ENCODE results near the gene WRAP73. TPM values are rescaled to one million over a fixed set of nuclear protein-coding genes. Genes with fewer than 3 reads are reported as not detected.

Gene WRAP73
- total and polyA plus RNA-seq, 2 experiments from 2014 or later, result 22.6 to 43.3 TPM

DNA sequence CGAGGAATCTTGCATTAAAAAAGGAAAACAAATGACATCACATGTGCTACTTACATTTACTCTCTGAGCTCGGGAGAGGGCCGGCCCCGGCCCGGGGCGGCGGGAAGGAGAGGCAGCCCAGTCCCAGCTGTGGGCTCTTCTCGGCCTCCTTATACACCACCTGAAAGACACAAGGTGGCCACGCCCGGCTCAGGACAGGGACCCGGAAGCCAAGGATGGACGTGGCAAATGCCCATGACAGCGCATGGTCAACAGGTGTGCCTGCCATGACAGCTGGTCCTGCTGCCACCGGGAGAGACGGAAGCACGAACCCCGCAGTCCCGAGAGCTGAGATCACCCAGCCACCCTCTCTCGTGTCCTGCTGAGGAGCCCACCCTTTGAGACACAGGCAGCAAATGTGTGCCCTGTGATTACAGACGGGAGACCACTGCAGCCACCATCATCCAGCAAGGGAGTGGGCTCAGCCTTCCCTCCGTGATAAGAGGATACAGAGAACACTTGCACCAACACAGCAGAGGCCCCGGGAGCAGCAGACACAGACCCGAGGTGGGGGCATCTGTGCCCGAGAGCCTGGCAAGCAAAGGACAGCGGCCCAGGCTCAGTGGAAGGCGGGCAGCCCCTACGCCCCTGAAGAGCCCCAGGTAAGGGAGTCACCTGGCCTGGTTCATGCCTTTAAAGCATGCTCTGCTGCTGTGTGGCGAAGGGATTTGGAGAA lies 16.4 kb downstream of the WRAP73 start (continued):
- TF ChIP-seq JUNB (IDR thresholded peaks at IDR 0.05; ENCODE audit: unreplicated experiment) (no peak), ZNF331 (CRISPR knock-in tag; IDR thresholded peaks at IDR 0.05; ENCODE audit: low read depth) (no peak), NANOG (IDR thresholded peaks at IDR 0.05; ENCODE audit: borderline replicate concordance) (no peak)
- TF ChIP-seq, protein P1, sequence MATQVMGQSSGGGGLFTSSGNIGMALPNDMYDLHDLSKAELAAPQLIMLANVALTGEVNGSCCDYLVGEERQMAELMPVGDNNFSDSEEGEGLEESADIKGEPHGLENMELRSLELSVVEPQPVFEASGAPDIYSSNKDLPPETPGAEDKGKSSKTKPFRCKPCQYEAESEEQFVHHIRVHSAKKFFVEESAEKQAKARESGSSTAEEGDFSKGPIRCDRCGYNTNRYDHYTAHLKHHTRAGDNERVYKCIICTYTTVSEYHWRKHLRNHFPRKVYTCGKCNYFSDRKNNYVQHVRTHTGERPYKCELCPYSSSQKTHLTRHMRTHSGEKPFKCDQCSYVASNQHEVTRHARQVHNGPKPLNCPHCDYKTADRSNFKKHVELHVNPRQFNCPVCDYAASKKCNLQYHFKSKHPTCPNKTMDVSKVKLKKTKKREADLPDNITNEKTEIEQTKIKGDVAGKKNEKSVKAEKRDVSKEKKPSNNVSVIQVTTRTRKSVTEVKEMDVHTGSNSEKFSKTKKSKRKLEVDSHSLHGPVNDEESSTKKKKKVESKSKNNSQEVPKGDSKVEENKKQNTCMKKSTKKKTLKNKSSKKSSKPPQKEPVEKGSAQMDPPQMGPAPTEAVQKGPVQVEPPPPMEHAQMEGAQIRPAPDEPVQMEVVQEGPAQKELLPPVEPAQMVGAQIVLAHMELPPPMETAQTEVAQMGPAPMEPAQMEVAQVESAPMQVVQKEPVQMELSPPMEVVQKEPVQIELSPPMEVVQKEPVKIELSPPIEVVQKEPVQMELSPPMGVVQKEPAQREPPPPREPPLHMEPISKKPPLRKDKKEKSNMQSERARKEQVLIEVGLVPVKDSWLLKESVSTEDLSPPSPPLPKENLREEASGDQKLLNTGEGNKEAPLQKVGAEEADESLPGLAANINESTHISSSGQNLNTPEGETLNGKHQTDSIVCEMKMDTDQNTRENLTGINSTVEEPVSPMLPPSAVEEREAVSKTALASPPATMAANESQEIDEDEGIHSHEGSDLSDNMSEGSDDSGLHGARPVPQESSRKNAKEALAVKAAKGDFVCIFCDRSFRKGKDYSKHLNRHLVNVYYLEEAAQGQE (IDR thresholded peaks at IDR 0.05; ENCODE audit: unreplicated experiment), result no peak

DNA sequence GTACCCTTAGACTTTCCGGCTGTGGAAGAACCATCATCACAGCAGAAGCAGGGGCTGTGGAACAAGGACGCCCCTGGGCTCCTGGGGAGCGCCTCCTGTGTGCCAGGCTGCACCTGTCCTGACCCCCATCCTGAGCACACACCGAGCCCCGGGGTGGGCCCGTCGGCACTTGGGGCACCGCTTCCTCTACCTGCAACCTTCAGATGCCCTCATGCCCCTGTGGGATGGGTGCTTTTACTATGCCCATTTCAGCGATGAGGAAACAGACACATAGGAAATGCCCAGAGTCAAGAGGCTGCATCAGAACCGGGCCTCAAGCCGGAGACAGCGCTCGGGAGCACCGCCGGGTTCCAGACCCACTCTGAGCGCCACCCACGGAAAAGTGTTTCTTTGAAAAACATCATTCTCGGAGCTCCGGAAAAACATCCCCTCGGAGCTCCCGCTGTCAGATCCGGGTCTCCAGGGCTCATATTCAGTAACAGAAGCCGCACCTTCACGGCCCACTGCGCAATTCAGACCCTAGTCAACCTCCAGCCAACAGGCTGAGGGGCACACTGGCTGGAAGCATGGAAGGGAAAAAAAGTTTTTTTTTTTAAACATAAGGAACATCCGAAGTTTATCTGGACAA lies 17.1 kb downstream of the WRAP73 start:
- H3K27me3 Mint-ChIP-seq (ENCODE audit: insufficient read depth, low read depth, poor library complexity), result peaks cover 7% of the 10 kb centered on the region
- no peaks in the 10 kb centered on the region for H3K79me2 ChIP-seq (replicated peaks; ENCODE audit: insufficient read depth)
- H3K4me1 Mint-ChIP-seq, result peaks cover 3% of the 10 kb centered on the region
- no peak overlapping the region for H3K4me3 ChIP-seq
- ATAC-seq, result no peak
- no peak overlapping the region for H3K27ac Mint-ChIP-seq
- H3K9me2 ChIP-seq (ENCODE audit: insufficient read depth), result no peaks in the 10 kb centered on the region
- no peaks in the 10 kb centered on the region for H3K4me1 ChIP-seq (ENCODE audit: insufficient read depth)
- peaks cover 3% of the 10 kb centered on the region; the same call in 1 of the 2 replicates for H4K20me1 ChIP-seq (replicated peaks; ENCODE audit: insufficient read depth)
- H3K4me2 ChIP-seq, result no peak overlapping the region
- peaks cover 8% of the 10 kb centered on the region; the same call in 1 of the 2 replicates for H3K36me3 ChIP-seq (ENCODE audit: insufficient read depth)
- no peak overlapping the region for H3K27ac ChIP-seq (ENCODE audit: low read depth)
- H3K9me3 Mint-ChIP-seq, result no peaks in the 10 kb centered on the region
- no peak overlapping the region for H2AFZ ChIP-seq
- H3K27me3 ChIP-seq (ENCODE audit: insufficient read depth), result no peaks in the 10 kb centered on the region
- DNase-seq (ENCODE audit: low spot score), result no peak
- H3K4me3 Mint-ChIP-seq, result no peak overlapping the region
- H3K36me3 Mint-ChIP-seq (ENCODE audit: low read depth), result peaks cover 51% of the 10 kb centered on the region
- H3F3A ChIP-seq (replicated peaks; ENCODE audit: low read depth), result no peaks in the 10 kb centered on the region; the same call in 1 of the 2 replicates
- TF ChIP-seq NANOG (IDR thresholded peaks at IDR 0.05; ENCODE audit: borderline replicate concordance), result no peak
- no peak for TF ChIP-seq EZH2 (IDR thresholded peaks at IDR 0.05; ENCODE audit: low read depth, unreplicated experiment)
- no peak for TF ChIP-seq CREB1 (CRISPR knock-in tag; IDR thresholded peaks at IDR 0.05; ENCODE audit: low read depth)
- TF ChIP-seq STAT1 (IDR thresholded peaks at IDR 0.05; ENCODE audit: unreplicated experiment), result no peak
- TF ChIP-seq, protein P1 (IDR thresholded peaks at IDR 0.05; ENCODE audit: unreplicated experiment), result no peak
- no peak for TF ChIP-seq ZNF114 (CRISPR knock-in tag; IDR thresholded peaks at IDR 0.05)
- no peak for TF ChIP-seq ZNF462 (CRISPR knock-in tag; IDR thresholded peaks at IDR 0.05)
- TF ChIP-seq POLR2AphosphoS5 (IDR thresholded peaks at IDR 0.05; ENCODE audit: low read depth), result no peak

Data from GM23338 (cell line).